ENCODE data around the gene FNDC3B. TPM values are rescaled to one million over a fixed set of nuclear protein-coding genes. Genes with fewer than 3 reads are reported as not detected.

FNDC3B gene
- total RNA-seq, 1 experiment from 2014 or later = 48.6 TPM

DNA sequence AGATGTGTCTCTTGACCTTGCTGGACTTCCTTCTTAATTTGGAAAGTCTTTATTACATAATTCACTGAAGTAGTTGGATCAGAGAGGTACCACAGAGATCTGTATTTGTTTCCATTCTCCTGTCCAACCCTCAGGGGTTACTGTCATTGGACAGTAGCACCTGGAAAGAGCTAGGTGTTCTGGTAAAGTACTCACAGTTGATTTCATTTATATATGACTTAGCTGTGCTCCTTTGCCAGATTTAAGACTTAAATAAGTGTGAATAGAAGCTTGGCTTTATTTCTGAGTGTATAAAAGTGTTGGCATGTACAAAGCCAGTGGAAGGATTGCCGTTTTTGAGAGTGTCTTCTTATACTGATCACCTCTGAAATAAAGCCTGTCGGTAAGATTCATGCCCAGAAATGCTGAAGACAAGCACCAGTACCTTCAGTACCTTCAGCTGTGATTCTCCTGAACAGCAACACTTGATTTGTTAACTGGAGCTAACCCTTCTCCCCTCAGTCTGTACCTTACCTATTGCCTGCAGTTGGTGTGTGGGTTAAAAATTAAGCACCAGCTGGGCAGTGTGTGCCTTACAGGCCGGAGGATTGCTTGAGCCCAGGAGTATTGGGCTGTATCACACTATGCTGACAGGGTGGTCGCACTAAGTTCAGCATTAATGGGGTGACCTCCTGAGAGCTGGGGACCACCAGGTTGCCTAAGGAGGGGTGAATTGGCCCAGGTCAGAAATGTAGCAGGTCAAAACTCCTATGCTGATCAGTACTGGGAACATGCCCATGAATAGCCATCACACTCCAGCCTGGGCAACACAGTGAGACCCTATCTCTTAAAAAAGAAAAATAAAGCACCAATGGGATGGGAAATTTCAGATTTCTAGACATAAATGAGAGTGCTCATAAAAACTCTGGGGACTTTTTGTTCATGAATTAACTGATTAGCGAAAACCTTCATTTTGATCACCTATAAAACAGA lies 197.7 kb downstream of the FNDC3B start:
- intact Hi-C loops (cut with micrococcal nuclease) = no loop called here
- H3K4me3 ChIP-seq (ENCODE audit: low read length) = no peak overlapping the region
- TF ChIP-seq EZH2phosphoT487 (IDR thresholded peaks at IDR 0.05; ENCODE audit: borderline replicate concordance, low read length) = no peak
- no peak for TF ChIP-seq EZH2 (IDR thresholded peaks at IDR 0.05; ENCODE audit: low read length, unreplicated experiment)
- TF ChIP-seq, protein P1, sequence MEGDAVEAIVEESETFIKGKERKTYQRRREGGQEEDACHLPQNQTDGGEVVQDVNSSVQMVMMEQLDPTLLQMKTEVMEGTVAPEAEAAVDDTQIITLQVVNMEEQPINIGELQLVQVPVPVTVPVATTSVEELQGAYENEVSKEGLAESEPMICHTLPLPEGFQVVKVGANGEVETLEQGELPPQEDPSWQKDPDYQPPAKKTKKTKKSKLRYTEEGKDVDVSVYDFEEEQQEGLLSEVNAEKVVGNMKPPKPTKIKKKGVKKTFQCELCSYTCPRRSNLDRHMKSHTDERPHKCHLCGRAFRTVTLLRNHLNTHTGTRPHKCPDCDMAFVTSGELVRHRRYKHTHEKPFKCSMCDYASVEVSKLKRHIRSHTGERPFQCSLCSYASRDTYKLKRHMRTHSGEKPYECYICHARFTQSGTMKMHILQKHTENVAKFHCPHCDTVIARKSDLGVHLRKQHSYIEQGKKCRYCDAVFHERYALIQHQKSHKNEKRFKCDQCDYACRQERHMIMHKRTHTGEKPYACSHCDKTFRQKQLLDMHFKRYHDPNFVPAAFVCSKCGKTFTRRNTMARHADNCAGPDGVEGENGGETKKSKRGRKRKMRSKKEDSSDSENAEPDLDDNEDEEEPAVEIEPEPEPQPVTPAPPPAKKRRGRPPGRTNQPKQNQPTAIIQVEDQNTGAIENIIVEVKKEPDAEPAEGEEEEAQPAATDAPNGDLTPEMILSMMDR (conservative IDR thresholded peaks at IDR 0.05; ENCODE audit: low read depth, low read length) = no peak
- peaks cover 15% of the 10 kb centered on the region; the same call in 1 of the 2 replicates for H3K79me2 ChIP-seq (ENCODE audit: low read length)
- no peaks in the 10 kb centered on the region for H3K4me1 ChIP-seq (ENCODE audit: insufficient read depth, low read length)
- H3K36me3 ChIP-seq (ENCODE audit: low read depth, low read length) = peaks cover 23% of the 10 kb centered on the region
- H3K9ac ChIP-seq (ENCODE audit: low read length) = no peak overlapping the region
- DNase-seq (no peak), ATAC-seq (no peak)
- H3K27me3 ChIP-seq (ENCODE audit: low read length) = no peaks in the 10 kb centered on the region
- POLR2A ChIA-PET (ENCODE audit: unreplicated experiment) = no interaction called here
- no peaks in the 10 kb centered on the region for H3F3A ChIP-seq (ENCODE audit: low read length, unreplicated experiment)
- no peaks in the 10 kb centered on the region for H4K20me1 ChIP-seq (ENCODE audit: low read length)
- no peak overlapping the region for H2AFZ ChIP-seq (ENCODE audit: low read length)
- CTCF ChIA-PET = no interaction called here
- H3K9me3 ChIP-seq (ENCODE audit: low read length) = peaks cover 1% of the 10 kb centered on the region; the same call in 1 of the 2 replicates
- H3K9me2 ChIP-seq (replicated peaks; ENCODE audit: low read length) = no peaks in the 10 kb centered on the region
- no peak overlapping the region for H3K27ac ChIP-seq (ENCODE audit: low read length)
- no peak overlapping the region for H3K4me2 ChIP-seq (ENCODE audit: low read length)
- BruUV-seq (replicated peaks) = no TSS peak

DNA sequence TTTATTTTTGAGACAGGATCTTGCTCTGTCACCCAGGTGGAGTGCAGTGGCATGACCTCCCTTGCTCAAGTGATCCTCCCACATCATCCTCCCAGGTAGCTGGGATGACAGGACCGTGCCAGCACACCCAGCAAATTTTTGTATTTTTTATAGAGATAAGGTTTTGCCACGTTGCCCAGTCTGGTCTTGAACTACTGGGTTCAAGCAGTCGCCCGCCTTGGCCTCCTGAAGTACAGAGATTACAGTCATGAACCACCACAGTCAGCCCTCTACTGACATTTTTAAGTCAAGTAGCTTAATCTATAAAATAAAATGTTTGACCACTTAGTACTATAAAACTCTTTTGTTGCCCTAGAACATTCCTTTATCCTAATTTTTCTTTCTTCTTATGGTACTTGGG lies 198.8 kb downstream of the FNDC3B start:
- CTCF ChIA-PET = no interaction called here
- H3K36me3 ChIP-seq (ENCODE audit: low read depth, low read length) = peaks cover 33% of the 10 kb centered on the region
- BruUV-seq (replicated peaks) = no TSS peak

More for the DNA sequence above, 198.8 kb downstream of the FNDC3B start:
- no peaks in the 10 kb centered on the region for H3K9me2 ChIP-seq (replicated peaks; ENCODE audit: low read length)
- no peak overlapping the region for H3K4me2 ChIP-seq (ENCODE audit: low read length)
- DNase-seq (no peak), ATAC-seq (no peak)
- H3K9me3 ChIP-seq (ENCODE audit: low read length) = peaks cover 6% of the 10 kb centered on the region; the same call in 1 of the 2 replicates
- no peaks in the 10 kb centered on the region for H3K27me3 ChIP-seq (ENCODE audit: low read length)
- H2AFZ ChIP-seq (ENCODE audit: low read length) = no peak overlapping the region
- no peaks in the 10 kb centered on the region for H3F3A ChIP-seq (ENCODE audit: low read length, unreplicated experiment)
- TF ChIP-seq EZH2 (IDR thresholded peaks at IDR 0.05; ENCODE audit: low read length, unreplicated experiment) = no peak
- TF ChIP-seq, protein P1 (conservative IDR thresholded peaks at IDR 0.05; ENCODE audit: low read depth, low read length) = no peak
- no peak for TF ChIP-seq EZH2phosphoT487 (IDR thresholded peaks at IDR 0.05; ENCODE audit: borderline replicate concordance, low read length)
- H3K27ac ChIP-seq (ENCODE audit: low read length) = no peak overlapping the region
- H3K9ac ChIP-seq (ENCODE audit: low read length) = no peak overlapping the region
- H3K79me2 ChIP-seq (ENCODE audit: low read length) = peaks cover 14% of the 10 kb centered on the region; the same call in 1 of the 2 replicates
- no peaks in the 10 kb centered on the region for H4K20me1 ChIP-seq (ENCODE audit: low read length)
- intact Hi-C loops (cut with micrococcal nuclease) = no loop called here
- POLR2A ChIA-PET (ENCODE audit: unreplicated experiment) = no interaction called here
- no peaks in the 10 kb centered on the region for H3K4me1 ChIP-seq (ENCODE audit: insufficient read depth, low read length)
- no peak overlapping the region for H3K4me3 ChIP-seq (ENCODE audit: low read length)
